GM21717 (cell line): Measurements from ENCODE around the gene FREM1.
A peak's percentile ranks its signal among the peaks of the same experiment; 100 is the strongest.

Source experiments
- ATAC-seq: cut with Tn5 transposase; IDR thresholded peaks from one replicate; pipeline ENCODE4 v1.9.1; 2021; ENCODE audit warnings: mild to moderate bottlenecking, moderate library complexity; ENCODE audit not compliant: unreplicated experiment

FREM1 gene

DNA sequence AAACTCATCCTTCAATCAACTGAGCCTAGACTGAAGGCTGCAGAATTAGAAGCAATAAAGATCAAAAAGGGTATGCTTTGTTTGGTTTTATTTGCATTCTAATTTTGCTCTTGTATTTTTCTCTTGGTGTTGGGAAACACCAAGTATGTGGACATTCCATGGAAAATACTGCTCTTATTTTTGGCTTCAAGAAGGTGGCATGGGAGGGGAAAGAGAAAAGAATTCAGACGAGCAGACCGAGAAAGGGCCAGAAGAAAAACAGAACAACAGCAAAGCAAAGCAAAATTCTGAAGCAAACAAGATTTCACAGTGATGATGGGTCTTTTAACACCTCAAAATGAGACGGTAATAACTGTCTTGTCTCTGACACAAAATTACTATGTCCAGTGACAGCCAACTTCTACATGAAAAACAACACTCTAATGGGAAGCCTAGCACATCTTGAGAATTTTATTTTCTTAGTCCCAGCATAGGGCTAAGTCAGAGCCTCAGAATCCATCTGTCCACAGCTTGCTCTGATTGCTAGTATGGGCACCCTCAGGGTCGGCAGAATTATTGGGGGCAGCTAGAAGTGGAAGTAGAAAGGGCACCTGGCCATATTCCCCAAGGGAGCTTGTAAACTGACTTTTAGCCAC, 26.8 kb downstream of the FREM1 start:
- no peak for ATAC-seq

- no peak for ATAC-seq
Measured at GRCh38 chr9:14882090-14882489, 28.1 kb downstream of the FREM1 start.

- ATAC-seq: no peak
Measured at GRCh38 chr9:14881006-14881405, 29.2 kb downstream of the FREM1 start.

- no peak for ATAC-seq
Measured at GRCh38 chr9:14870090-14870489, 40.1 kb downstream of the FREM1 start.

- no peak for ATAC-seq
Measured at GRCh38 chr9:14869671-14870070, 40.6 kb downstream of the FREM1 start.

DNA sequence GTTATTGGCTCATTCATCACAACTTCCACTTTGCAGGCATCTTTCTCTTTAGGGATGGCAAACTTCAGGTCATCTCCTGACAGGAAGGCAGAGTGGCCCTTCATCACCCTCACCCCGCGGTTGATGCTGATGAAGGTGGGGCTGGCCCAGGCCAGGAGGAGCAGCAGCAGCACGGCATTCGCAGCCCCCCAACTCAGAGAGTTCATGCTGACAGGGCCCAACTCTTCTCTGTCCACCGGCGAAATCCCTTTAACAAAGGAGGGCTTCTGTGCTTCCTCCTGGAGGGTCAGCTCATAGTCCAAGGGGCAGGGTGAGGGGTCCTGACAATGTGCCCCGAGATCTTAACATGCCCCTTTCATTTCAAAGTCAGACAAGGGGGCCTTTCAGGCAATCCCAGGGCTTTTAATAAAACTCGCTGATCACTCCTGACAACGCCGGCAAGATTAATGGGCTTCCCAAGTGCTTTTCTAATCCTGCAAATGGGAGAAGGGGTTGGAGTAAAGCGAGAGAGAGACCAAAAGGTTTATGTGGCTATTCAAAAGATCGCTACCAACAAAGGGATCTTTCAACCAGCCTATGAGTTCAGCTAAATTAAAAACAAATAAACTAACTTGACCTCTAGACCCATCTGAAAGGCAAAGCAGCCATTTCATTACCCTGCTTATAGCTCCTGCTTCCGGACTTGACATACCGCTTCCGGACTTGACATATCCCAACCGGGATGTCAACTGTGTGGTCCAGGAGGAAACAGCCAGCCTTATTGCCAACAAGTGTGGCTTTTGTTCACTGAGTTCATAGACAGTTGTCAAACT, 41.2 kb downstream of the FREM1 start:
- no peak for ATAC-seq

DNA sequence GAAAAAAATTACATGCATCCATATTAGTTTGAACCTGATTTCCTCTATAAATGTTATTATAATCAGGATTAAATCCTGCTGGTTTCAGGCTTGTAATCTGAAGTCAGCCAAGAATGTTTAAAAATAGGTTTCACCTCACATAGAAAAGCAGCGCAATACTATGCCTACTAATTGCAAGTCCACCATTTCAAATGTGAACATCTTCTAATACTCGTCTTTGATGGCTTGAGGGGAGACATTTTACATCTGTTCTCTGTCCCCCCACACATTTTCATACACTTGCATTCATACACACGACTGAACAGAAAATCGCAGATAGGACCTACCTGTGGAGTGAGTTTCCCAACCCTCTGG, 41.8 kb downstream of the FREM1 start:
- no peak for ATAC-seq

DNA sequence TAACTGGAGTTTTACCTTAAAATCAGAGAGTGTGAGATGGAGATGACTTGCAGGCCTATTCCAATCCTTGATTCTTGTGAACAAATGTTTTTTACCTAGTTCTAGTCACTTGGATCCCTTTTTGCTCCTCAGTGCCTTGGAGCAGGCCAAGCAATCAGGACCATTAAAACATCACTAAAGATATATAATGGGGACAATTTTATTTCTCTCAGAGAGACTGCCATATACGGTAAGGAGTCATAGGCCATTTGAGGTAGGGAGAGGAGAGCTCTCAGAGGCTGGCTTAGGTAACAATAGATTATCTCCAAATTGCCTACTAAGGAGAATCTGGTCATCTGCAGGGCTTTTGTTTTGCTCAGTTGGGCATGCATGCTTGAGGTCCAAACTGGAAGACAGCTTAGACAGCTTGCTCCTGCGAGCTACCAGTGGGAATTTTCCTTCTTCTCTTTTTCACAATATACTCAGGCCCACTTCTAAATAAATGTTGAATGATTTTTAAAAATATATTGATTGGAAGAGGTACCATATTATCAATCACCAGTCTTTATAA, 44.0 kb downstream of the FREM1 start:
- no peak for ATAC-seq

DNA sequence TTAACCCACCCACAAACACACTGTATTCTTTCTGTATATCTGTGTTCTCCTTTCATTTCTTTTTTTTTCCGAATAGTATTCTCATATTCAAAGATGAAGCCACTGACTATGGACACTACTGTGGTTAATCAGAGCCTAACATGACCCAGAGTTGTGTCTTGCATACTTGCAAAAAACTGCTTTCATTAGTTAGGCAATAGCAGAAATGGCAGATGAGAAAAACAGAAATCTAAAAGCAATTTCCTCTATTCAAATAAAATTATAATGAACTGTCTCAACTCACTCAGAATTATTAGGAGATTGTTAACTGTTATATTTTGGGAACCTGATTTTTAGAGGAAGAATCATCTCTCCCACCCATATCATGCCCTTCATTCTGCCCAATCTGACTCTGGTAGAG, 45.9 kb downstream of the FREM1 start:
- ATAC-seq: no peak

- ATAC-seq: no peak
Measured at GRCh38 chr9:14863402-14863801, 46.8 kb downstream of the FREM1 start.

DNA sequence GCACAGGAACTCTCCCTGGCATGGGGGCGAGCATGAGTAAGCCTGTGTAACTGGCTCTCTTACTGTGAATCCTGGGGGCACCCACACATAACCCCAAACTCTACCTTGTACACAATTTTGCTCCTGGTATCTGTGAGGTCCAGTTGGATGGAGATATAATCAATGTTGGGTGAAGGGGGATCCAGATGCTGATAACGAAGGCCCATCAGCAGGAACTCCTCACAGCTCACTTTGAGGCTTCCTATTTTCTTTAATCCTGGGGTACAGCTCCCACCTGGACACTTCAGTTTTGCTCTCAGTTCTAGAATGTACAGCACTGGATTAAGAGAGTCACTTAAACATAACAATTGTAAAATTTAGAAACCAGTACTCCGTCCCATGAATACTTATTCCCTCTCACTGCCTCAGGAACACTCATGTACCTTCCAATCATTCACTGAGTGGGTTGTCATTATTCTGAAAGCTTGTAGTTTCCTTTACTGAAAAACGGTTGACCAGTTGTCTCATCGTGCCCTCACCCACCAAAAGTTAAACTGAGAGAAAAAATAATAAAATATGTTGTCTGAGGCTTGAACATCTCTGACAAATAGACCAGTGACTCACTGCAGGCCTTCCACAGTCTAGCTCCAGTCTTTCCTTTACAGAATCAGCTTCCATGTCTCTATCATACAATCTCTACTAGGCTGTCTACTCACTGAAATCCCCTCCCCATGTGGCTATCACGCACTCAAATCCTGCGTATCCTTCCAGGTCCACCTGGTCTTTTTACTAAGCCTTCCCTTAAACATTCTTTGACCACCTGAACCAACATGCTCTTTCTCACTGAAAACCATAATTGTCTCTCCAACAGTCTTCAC, 52.6 kb downstream of the FREM1 start:
- no peak for ATAC-seq

- ATAC-seq: no peak
Measured at GRCh38 chr9:14849851-14850250, 60.4 kb downstream of the FREM1 start.

GRCh38 chr9:14849296-14849695, 60.9 kb downstream of the FREM1 start:
- ATAC-seq: no peak

DNA sequence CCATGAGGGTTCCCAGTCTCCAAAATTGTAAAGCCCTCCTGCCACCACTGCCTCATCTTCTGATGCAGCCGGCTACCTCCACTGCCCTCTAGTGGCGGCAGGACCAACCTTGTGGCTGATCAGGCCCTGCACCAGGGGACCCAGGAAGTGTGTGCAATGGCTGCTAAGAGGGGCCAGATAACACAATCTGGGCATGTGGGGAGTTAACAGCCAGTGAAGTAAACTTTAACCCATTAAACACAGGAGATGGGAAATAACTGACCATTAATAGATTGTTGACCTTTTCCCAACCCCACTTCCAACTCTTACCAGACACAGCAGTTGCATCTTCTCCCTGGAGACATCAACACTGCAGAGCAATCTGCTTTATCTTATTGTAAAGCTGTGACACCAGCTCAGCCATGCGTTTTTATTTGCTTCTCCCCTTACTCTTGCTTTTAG, 63.3 kb downstream of the FREM1 start:
- ATAC-seq: peak; percentile 96

DNA sequence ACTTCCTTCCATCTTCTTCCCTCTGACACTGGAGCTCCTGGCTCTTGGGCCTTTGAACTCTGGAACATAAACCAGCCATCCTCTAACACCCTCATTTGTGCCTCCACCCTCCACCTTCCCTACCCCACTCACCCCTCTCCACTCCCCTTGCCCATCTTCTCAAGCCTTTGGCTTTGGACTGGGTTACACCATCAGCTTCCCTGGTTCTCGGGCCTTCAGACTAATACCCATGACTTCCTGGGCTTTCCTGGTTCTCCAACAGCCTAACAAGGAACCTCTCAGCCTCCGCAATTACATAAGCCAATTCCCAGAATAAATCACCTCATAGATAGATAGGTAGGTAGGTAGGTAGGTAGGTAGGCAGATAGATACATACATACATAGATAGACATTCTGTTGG, 67.1 kb downstream of the FREM1 start:
- no peak for ATAC-seq

GRCh38 chr9:14842269-14842668, 68.0 kb downstream of the FREM1 start:
- no peak for ATAC-seq

DNA sequence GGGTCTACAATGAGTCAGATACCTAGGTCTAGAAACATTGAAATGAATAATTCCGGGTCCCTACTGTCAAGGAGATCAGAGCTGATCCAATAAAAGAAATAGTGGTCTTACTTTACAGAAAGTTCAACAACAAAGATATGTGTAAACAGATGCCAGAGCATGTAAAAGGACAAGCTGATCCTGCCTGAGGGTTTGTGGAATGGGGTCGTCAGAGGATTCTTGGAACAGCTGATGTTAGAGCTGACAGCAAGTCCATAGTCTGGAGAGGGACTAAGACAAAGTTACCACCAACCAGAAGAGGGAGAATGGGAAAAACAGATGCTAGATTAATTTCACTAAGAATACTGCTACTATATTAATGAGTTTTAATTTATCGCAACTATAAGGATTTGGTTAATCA, 71.5 kb downstream of the FREM1 start:
- no peak for ATAC-seq

DNA sequence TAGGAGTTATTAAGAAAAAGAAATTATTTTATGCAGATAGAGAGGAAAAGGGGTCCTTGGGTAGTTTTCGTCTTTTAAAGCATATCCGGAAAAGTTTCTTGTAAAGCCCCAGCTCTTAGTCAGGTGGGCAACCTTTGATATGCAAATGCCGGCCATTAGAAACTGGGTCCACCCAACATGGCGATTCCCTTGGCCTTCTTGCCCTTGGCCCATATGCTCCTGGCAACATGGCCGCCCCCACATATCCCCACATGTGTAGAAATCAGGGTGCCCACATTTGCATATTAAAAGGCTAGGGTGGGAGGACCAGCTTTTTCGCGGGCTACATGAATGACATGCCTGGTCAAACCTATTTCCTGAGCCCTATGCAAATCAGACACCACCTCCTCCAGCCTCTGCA, 73.3 kb downstream of the FREM1 start:
- no peak for ATAC-seq

GRCh38 chr9:14831661-14832060, 78.6 kb downstream of the FREM1 start:
- no peak for ATAC-seq

DNA sequence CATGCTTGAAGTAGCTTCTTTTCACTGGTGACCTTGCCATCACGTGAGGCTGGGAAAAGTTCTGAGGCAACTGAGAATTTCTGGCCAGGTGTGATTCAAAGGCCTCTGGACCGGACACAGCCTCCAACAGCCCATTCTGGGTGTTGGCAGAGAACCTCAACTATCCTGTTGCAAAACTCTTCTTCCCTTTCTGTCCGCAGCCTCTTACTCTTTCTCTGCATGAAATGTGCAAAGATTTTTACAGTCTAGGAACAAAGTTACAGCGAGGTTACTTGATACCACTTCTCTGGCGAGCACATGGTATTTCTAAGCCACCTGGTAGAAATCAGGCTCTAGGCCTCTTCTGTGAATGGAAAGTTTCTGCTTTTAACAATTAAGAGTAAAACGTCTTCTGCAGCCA, 79.2 kb downstream of the FREM1 start:
- ATAC-seq: no peak

DNA sequence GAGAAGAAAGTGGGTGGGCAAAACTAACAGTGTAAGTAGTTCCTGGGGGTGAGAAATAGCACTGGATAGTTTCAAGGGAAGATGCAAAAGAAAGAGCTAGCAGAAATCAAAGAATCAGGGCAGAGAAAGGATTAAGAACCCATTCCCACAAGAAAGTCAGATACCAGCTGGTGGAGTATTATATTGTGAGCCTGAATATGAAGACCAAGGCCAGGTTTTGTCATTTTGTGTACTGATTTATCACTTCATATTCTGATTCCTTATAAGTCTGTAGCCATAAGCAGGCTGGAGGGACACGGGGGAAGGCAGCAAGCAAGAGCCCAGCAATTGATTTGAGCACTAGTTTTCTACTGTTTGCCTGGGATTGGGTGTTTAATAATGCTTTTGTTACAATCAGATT, 80.2 kb downstream of the FREM1 start:
- no peak for ATAC-seq
